ENCODE data around the gene NUTM1. TPM values are rescaled to one million over a fixed set of nuclear protein-coding genes. Genes with fewer than 3 reads are reported as not detected.
"Not testable (repeated sequence)": the region's sequence is repeated elsewhere in the genome, so short reads cannot be mapped to it uniquely, and the experiment has no call there.

NUTM1 gene

GRCh38 chr15:34403160-34403598, 60.1 kb downstream of the NUTM1 start:
- H3K36me3 ChIP-seq (ENCODE audit: control insufficient read depth, insufficient read depth, low read length); DNase-seq; H3K4me1 ChIP-seq (ENCODE audit: control insufficient read depth, low read depth, low read length); H2BK5ac ChIP-seq (ENCODE audit: low read length); H3K27ac ChIP-seq (ENCODE audit: low read depth, low read length); H2BK15ac ChIP-seq (replicated peaks; ENCODE audit: low read depth); H3K27me3 ChIP-seq (ENCODE audit: insufficient read depth, low read length, poor library complexity); H4K5ac ChIP-seq (ENCODE audit: low read length); H3K56ac ChIP-seq (ENCODE audit: low read length); H3K4me3 ChIP-seq (ENCODE audit: low read length); H3K18ac ChIP-seq (ENCODE audit: low read length); H3K4me2 ChIP-seq (ENCODE audit: low read length); H3K79me1 ChIP-seq (ENCODE audit: low read length); H4K8ac ChIP-seq (ENCODE audit: low read depth, low read length); H2AK5ac ChIP-seq (ENCODE audit: low read length); H3K9ac ChIP-seq (ENCODE audit: low read length); H3K79me2 ChIP-seq (ENCODE audit: control insufficient read depth, insufficient read depth, low read length); H2BK120ac ChIP-seq (ENCODE audit: low read depth, low read length); H3K4ac ChIP-seq (ENCODE audit: low read depth, low read length); H3K23ac ChIP-seq (ENCODE audit: low read length): not testable (repeated sequence)
- no CpG with 5 or more reads among the region's 4 CpGs for WGBS (ENCODE audit: extremely low coverage, insufficient coverage, low lambda C conversion rate)

DNA sequence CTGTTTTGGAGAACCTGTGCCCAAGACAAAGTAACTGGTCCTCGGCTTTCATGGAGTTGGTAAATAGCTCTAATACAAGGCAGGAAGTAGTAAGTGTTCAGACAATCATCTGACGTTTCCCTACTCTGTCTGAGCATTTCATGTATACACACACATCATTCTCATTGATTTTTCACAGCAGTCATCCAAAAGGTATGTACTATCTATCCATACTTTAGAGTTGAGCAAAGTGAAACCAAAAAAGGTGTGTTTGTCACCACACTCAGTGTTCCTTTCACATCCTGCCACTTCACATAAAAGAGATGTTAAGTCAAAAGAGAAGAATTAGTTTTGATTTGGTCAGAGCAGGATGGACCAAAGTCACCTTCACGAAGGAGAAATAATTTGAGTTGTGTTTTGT, 60.8 kb downstream of the NUTM1 start:
- not testable (repeated sequence) for H3K4me3 ChIP-seq (ENCODE audit: low read length); H3K27me3 ChIP-seq (ENCODE audit: insufficient read depth, low read length, poor library complexity); H2BK5ac ChIP-seq (ENCODE audit: low read length); H3K18ac ChIP-seq (ENCODE audit: low read length); H3K36me3 ChIP-seq (ENCODE audit: control insufficient read depth, insufficient read depth, low read length); H2AK5ac ChIP-seq (ENCODE audit: low read length); H3K27ac ChIP-seq (ENCODE audit: low read depth, low read length); H2BK120ac ChIP-seq (ENCODE audit: low read depth, low read length); H4K8ac ChIP-seq (ENCODE audit: low read depth, low read length); H2BK15ac ChIP-seq (replicated peaks; ENCODE audit: low read depth); H3K4ac ChIP-seq (ENCODE audit: low read depth, low read length); H3K56ac ChIP-seq (ENCODE audit: low read length); H3K9ac ChIP-seq (ENCODE audit: low read length); H3K23ac ChIP-seq (ENCODE audit: low read length); H3K79me2 ChIP-seq (ENCODE audit: control insufficient read depth, insufficient read depth, low read length); H4K5ac ChIP-seq (ENCODE audit: low read length); H3K79me1 ChIP-seq (ENCODE audit: low read length); H3K4me1 ChIP-seq (ENCODE audit: control insufficient read depth, low read depth, low read length); H3K4me2 ChIP-seq (ENCODE audit: low read length); DNase-seq
- WGBS (ENCODE audit: extremely low coverage, insufficient coverage, low lambda C conversion rate) = no CpG with 5 or more reads among the region's 3 CpGs

Small RNA genes lying within 50 kb of the gene (small RNA-seq; reads per million reads assigned to genes)
- gene MIR1233-1 (ENCODE audit: insufficient read depth) = not detected
- not detected for gene RF00019 (ENCODE audit: insufficient read depth)

Measured in mesendoderm (in vitro differentiated cells).